Measurements from ENCODE around the gene STARD3.

The STARD3 gene

DNA sequence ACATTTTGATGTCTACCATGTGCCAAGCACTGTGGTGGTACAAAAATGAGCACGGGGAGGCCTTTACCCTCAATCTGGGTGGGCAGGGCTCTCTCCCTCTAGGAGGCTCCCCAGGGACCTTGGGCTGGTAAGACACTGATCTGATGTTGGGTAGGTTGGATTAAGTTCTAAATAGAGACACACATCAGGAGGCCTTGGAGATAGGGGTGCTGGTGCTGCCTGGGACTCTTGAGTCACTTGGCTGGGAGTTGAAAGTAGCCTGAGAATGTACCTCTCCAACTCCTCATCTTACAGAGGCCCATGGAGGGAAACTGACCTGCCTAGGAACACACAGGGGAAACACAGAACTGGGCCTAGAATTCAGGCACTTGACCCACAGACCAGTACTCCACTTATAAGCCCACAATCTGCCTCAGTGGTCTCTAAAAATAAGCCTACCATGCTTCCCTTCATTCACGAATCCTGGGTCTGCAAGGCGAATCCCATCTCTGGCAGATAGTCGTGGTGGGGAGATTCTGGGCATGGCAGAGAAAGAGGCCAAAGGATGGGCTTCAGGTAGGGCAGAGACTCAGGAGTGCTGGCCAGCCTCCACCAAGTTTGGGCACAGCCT lies 27.4 kb upstream of the STARD3 start:
- Mint-ChIP-seq H3K4me3 (no peak overlapping the region), H3K4me1 (ENCODE audit: low read depth) (peaks cover 27% of the 10 kb centered on the region), H3K27ac (no peak overlapping the region), H3K27me3 (peaks cover 94% of the 10 kb centered on the region), H3K9me3 (no peaks in the 10 kb centered on the region), H3K36me3 (ENCODE audit: low read depth) (no peaks in the 10 kb centered on the region)
- intact Hi-C loops (cut with micrococcal nuclease) = no loop called here

DNA sequence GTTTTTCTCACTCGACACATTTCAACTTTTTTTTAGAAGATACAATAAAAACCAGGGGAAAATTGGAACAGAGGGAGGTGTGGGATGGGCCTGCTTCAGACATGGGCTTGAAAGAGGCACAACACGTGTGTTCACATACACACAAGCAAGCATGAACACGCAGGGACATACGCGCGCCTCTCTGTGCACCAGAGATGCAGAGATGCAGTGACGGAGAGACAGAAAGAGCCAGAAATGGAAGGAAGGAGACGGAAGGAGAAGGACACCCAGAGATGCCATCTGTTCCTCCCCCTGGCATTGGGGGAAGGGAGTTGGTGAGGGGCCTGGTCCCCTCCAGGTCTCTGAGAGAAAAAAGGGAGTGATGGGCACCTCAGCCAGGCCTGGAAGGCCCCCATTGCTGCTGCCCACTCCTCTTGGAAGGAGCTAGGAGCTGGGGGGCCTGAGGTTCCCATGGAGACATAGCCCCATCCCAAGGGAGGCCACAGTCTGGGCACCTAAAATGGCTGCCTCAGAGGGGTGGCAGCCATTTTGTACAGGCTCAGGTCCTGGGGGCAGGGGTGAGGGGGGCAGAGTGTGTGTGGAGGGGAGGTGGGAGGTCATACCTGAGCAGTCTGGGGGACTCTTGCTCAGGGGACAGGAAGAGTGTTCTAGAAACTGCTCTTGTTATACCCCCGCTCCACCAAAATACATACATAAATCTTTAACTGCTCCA lies 25.4 kb upstream of the STARD3 start:
- H3K4me3 Mint-ChIP-seq = no peak overlapping the region
- intact Hi-C loops (cut with micrococcal nuclease) = no loop called here
- H3K36me3 Mint-ChIP-seq (ENCODE audit: low read depth) = no peaks in the 10 kb centered on the region
- H3K9me3 Mint-ChIP-seq = no peaks in the 10 kb centered on the region
- peaks cover 95% of the 10 kb centered on the region for H3K27me3 Mint-ChIP-seq
- H3K4me1 Mint-ChIP-seq (ENCODE audit: low read depth) = peaks cover 8% of the 10 kb centered on the region
- H3K27ac Mint-ChIP-seq = no peak overlapping the region

DNA sequence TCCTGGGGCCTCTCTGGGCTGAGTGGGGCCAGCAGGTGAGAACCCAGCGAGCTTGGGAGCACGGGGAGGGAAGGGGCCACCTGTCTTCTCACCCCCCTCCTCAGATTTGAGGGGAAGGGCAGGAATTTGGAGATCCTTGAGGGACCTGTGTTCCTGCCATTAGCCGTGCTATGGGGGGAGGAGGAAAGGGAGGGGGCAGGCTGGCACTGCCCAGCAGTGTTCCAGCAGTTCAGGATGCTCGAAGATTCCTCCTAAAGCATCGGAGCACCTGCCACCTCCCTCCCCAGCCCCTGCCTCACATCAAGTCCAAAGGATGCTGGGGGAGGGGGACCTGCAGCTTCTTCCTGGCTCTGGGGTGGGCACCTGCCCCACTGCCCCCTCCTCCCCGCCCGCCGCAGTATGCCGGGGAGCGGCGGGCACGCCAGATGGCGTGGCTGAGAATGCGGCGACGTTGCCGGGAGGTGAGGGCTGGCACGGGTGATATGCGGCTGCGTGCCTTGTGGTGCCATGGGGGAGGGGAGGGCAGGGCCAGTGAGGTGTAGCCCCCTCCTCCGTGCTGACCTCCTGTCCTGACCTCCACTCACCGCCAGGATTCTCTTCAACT lies 24.6 kb upstream of the STARD3 start:
- Mint-ChIP-seq H3K36me3 (ENCODE audit: low read depth) (no peaks in the 10 kb centered on the region), H3K27ac (no peak overlapping the region), H3K9me3 (no peaks in the 10 kb centered on the region), H3K4me3 (no peak overlapping the region), H3K4me1 (ENCODE audit: low read depth) (peaks cover 6% of the 10 kb centered on the region), H3K27me3 (peaks cover 96% of the 10 kb centered on the region)
- intact Hi-C loops (cut with micrococcal nuclease) = no loop called here

DNA sequence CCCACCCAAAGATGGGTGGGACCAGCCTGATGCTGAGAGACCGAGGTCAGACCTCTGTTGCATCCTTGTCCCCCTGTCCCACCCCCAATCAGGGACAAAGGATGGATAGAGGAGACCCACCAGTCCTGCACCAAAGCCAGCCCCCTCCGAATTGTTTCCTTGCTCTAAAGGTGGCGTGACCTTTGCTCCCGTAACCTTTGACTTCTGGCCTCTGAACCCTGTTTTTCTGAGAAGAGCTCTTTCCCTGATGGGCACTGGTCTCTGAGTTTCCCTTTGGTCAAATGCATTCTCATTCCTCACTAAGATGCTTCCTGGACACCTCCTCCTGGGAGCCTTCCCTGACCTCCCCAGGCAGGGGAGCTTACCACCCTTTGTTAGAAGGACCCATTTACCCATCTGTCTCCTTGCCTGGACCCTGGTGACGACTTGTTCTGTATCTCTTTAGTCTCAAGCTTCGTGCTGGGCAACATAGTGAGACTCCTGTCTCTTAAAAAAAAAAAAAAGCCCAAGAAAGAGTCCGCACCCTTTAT lies 23.9 kb upstream of the STARD3 start:
- H3K9me3 Mint-ChIP-seq = no peaks in the 10 kb centered on the region
- H3K4me1 Mint-ChIP-seq (ENCODE audit: low read depth) = peaks cover 6% of the 10 kb centered on the region
- H3K36me3 Mint-ChIP-seq (ENCODE audit: low read depth) = no peaks in the 10 kb centered on the region
- intact Hi-C loops (cut with micrococcal nuclease) = no loop called here
- no peak overlapping the region for H3K27ac Mint-ChIP-seq
- peaks cover 93% of the 10 kb centered on the region for H3K27me3 Mint-ChIP-seq
- H3K4me3 Mint-ChIP-seq = no peak overlapping the region

DNA sequence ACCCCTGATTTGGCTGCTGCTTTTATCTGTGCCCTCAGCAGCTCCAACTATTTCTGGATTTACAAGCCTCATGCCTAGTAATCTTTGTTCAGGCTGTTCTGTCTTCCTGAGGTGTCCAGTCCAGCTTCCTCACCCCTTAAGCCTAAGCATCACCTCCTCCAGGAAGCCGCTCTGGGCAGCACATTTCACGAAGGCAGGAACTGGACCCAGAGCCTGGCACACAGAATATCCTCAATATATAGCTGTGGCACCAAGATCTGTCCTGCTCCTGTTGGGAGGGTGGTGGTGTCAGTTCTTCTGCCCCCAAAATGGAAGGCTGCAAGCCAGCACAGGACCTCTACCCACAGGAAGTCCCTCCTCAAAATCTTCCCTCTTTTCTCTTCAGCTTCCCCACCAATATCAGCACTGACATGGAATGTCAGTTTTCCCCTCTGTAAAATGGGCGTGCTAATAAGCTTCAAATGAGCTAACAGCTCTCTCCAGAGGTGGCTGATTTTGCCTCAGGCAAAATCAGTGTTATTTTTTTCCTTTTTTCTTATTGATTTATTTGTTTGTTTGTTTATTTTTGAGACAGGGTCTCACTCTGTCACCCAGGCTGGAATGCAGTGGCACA lies 22.3 kb upstream of the STARD3 start:
- H3K9me3 Mint-ChIP-seq = no peaks in the 10 kb centered on the region
- H3K4me1 Mint-ChIP-seq (ENCODE audit: low read depth) = peaks cover 11% of the 10 kb centered on the region
- intact Hi-C loops (cut with micrococcal nuclease) = no loop called here
- H3K4me3 Mint-ChIP-seq = no peak overlapping the region
- peaks cover 92% of the 10 kb centered on the region for H3K27me3 Mint-ChIP-seq
- peak overlapping the region; percentile 22 for H3K27ac Mint-ChIP-seq
- no peaks in the 10 kb centered on the region for H3K36me3 Mint-ChIP-seq (ENCODE audit: low read depth)

DNA sequence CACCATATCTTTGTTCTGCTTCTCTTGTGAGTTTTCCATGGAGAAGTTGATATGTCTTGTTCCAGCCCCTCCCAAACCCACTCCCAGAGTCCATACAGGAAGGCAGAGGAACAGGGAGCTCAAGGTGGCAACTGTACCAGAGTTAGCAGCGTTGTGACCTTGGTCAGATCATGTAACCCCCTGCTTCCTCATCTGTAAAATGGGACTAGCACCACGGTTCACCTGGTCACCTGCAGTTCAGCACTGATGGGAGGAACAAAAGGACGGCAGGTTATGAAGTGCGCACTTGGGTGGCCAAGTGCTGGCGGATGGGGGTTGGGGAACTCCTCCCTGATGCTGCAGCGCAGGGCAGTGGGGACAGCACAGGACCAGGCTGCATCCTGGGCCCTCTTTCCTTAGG lies 21.5 kb upstream of the STARD3 start:
- Mint-ChIP-seq H3K36me3 (ENCODE audit: low read depth) (no peaks in the 10 kb centered on the region), H3K27me3 (peaks cover 91% of the 10 kb centered on the region), H3K4me1 (ENCODE audit: low read depth) (peaks cover 11% of the 10 kb centered on the region), H3K9me3 (no peaks in the 10 kb centered on the region), H3K27ac (no peak overlapping the region), H3K4me3 (no peak overlapping the region)
- intact Hi-C loops (cut with micrococcal nuclease) = no loop called here

DNA sequence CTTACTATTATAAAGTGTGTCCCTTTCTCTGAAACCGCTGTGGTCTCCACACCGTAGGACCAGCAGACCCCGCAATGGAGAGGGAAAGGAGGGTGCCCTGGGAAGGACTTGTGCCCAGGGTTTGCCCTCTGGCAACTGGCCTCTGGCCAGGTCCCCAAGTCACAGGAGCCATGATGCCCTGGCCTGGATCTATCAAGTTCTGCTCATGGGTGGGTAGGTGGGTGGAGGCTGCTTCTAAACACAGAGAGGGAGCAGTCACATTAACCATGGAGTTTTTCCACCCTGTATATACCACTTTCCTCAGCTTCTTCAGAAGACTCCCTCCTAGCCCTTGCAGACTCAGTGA lies 19.9 kb upstream of the STARD3 start:
- H3K27ac Mint-ChIP-seq = no peak overlapping the region
- H3K36me3 Mint-ChIP-seq (ENCODE audit: low read depth) = no peaks in the 10 kb centered on the region
- H3K9me3 Mint-ChIP-seq = no peaks in the 10 kb centered on the region
- peaks cover 16% of the 10 kb centered on the region for H3K4me1 Mint-ChIP-seq (ENCODE audit: low read depth)
- H3K4me3 Mint-ChIP-seq = peak overlapping the region; percentile 75
- peaks cover 90% of the 10 kb centered on the region for H3K27me3 Mint-ChIP-seq
- intact Hi-C loops (cut with micrococcal nuclease) = no loop called here

DNA sequence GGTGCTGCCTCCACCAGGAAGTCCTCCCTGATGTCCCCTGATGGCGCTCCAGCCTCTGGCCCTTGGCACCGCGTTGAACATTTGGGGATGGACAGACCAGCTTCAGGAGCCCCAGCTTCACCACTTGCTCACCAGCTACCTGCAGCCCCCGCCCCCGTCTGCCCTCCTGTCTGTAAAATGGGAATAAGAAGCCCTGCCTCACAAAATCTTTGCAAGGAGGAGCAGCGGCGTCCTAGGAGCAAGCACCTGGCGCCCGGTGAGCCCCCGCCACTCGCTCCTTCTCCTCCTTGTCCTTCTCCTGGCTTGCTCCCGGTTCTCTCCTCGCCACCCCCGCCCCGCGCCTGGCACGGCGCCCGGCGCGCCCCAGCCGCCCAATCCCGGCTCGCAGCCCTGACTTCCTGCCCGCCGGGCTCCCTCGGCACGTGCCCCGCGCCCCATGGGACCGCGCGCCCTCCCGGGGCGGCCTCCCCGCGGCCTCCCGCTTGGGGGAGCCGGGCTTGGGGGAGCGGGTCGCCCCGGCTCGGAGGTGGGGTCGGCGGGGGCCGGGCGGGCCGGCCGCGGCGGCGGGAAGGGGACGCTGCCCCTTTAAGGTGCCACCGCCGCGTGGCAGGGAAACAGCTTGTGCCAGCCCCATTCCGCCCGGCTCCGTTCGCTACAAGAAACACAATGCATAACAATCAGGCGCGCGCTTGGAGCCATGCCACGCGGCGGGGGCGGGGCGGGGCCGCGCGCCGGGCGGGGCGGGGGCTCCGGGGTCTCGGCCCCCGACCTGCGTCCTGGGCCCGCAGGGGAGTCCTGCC lies 19.3 kb upstream of the STARD3 start:
- Mint-ChIP-seq H3K9me3 (no peaks in the 10 kb centered on the region), H3K4me1 (ENCODE audit: low read depth) (peaks cover 18% of the 10 kb centered on the region), H3K27me3 (peaks cover 90% of the 10 kb centered on the region), H3K36me3 (ENCODE audit: low read depth) (no peaks in the 10 kb centered on the region), H3K4me3 (peak overlapping the region; percentile 75), H3K27ac (peak overlapping the region; percentile 75)
- intact Hi-C loops (cut with micrococcal nuclease) = no loop called here

DNA sequence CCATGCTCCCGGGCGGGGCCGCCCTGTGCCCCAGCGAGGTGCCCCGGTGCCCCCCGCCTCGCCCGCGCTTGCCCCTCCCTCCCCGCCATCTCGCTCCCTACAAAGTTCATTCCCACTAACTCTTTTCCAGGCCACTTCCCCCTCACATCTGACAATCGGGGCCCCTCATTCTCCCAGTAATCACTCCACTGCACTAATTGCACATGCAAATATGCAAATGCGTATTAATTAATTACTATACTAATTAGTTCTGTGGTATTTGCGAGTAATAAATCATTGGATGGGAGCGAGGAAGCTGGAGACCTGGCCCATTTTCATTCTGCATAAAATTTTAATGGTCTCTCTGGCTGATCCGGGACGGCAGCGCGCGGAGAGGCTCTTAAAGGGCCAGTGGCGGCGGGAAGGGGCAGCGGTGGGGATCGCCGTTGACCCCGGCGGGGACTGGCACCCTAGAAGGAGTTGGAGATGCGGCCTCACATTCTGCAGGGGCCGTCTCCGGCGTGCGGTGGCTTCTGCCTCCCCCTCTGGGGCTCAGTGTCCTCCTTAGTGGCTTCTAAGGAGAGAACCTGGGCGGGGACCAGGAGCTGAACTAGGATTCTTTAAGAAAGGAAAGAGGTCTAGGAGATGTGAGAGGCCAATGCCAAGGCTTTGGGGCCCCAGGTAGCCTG lies 18.6 kb upstream of the STARD3 start:
- H3K36me3 Mint-ChIP-seq (ENCODE audit: low read depth) = no peaks in the 10 kb centered on the region
- intact Hi-C loops (cut with micrococcal nuclease) = no loop called here
- H3K9me3 Mint-ChIP-seq = no peaks in the 10 kb centered on the region
- H3K27ac Mint-ChIP-seq = peak overlapping the region; percentile 75
- H3K27me3 Mint-ChIP-seq = peaks cover 86% of the 10 kb centered on the region
- H3K4me3 Mint-ChIP-seq = peak overlapping the region; percentile 75
- peaks cover 22% of the 10 kb centered on the region for H3K4me1 Mint-ChIP-seq (ENCODE audit: low read depth)

DNA sequence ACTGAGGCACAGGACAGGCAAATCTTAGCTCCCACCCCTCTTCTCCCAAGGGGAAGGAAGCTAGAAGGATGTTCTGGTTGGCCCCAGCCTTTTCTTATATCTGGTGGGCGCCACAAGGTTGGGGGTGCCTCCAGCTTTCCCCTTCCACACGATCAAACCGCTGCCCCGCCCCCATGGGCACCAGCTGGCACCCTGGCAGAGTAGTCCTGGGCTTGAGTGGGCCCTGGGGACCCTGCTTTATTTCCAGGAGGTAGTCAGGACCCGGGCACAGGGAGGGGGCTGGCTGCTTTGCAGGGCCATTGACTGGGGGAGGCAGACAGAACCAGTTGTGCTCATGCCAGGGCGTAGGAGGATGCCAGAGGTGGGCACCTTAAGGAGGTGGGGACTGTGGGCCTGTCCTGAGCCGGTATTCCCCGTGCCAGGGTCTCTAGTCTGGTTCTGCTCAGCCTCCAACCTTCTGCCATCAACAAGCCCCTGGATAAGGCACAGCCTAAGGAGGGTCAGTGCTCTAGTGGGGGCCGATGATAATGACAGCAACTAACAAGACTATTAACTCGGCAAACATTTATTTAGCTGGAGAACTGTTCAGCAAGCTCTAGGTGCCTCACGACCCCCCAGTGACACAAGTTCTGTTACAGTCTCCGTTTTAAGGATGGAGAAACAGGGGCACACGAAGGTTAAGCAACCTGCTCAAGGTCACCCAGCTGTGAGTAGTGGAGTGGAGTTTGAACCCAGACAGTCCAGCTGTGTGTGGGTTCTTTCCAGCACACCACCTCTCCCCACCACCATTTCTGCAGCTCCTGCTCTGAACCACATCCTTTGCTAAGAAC lies 17.8 kb upstream of the STARD3 start:
- Mint-ChIP-seq H3K9me3 (no peaks in the 10 kb centered on the region), H3K4me1 (ENCODE audit: low read depth) (peaks cover 24% of the 10 kb centered on the region), H3K36me3 (ENCODE audit: low read depth) (no peaks in the 10 kb centered on the region), H3K27me3 (peaks cover 81% of the 10 kb centered on the region), H3K27ac (peak overlapping the region; percentile 75), H3K4me3 (no peak overlapping the region)
- intact Hi-C loops (cut with micrococcal nuclease) = no loop called here

DNA sequence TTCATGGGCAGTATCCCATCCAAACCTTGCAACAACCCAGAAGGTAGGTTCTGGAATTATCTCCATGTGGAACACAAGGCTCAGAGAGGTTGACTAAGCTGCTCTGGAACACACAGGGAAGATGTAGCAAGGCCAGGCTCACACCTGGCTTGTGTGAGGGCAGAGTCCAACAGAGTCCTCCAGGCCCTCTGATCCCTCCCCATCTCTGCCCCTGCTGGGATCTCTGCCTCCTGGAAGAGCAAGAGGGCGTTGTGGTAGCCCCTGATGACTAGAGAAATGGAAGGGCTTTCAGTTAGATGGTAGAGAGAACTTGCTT lies 17.2 kb upstream of the STARD3 start:
- Mint-ChIP-seq H3K36me3 (ENCODE audit: low read depth) (no peaks in the 10 kb centered on the region), H3K27ac (no peak overlapping the region), H3K9me3 (no peaks in the 10 kb centered on the region), H3K4me1 (ENCODE audit: low read depth) (peaks cover 24% of the 10 kb centered on the region), H3K27me3 (peaks cover 80% of the 10 kb centered on the region), H3K4me3 (no peak overlapping the region)
- intact Hi-C loops (cut with micrococcal nuclease) = loop anchor here (5.0 kb wide), 1 partner anchor 92 kb away; no protein-coding TSS in a partner anchor

DNA sequence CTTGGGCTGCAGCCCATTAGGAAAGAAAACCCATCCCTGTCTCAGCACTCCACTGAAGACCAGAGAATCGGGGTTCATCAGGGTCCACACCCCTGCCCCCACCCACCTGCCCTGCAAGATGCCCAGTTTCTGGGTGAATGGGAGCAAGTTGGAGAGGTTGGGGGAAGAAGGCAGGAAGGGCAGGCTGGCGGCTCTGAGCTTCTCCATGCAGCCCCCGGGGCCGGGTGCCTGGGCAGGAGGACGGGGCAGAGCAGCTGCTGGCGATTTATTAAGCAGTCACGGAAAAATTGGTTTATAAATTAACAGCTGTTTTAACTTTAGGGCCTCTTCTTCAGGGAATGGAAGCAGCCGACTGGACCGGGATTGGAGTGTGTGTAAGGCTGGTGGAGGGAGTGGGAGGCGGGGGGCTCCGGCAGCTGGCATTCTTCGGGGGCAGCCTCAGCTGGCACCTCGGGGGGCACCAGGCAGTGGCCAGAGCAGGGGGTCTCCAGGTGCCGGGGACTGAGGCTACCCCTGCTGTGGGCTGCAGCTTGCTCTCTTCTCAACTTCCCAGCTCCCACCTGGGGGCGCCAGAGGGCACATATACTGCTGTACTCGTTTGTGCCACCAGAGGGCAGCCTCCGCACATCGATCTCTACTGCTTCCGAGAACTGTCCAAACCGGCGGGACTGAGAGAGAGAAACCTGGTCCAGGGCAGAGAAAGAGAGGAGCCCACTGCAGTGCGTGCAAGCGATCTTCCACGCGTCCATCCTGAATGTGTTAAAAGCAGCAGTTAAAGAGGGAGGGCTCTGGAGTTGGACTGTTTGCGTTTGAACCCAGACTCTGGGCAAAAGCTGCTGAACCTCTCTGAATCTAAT lies 15.2 kb upstream of the STARD3 start:
- H3K9me3 Mint-ChIP-seq = no peaks in the 10 kb centered on the region
- no peak overlapping the region for H3K4me3 Mint-ChIP-seq
- no peak overlapping the region for H3K27ac Mint-ChIP-seq
- intact Hi-C loops (cut with micrococcal nuclease) = loop anchor here (1.0 to 5.0 kb wide), 5 partner anchors 15 to 133 kb away; partner anchors contain the start of genes PNMT and STARD3
- H3K36me3 Mint-ChIP-seq (ENCODE audit: low read depth) = no peaks in the 10 kb centered on the region
- peaks cover 32% of the 10 kb centered on the region for H3K4me1 Mint-ChIP-seq (ENCODE audit: low read depth)
- H3K27me3 Mint-ChIP-seq = peaks cover 80% of the 10 kb centered on the region

All from dendritic cell treated with granulocyte-macrophage colony-stimulating factor and Interleukin-4, amounts not matched to agents 40 ng/mL and 50 ng/mL, for 4 days (primary cell).